Measurements from ENCODE around the gene LAD1. TPM values are rescaled to one million over a fixed set of nuclear protein-coding genes. Genes with fewer than 3 reads are reported as not detected.

LAD1 gene
- total and polyA plus RNA-seq, 8 donors: 11.5 to 37.6 (median 12.0) TPM

- H3K27me3 ChIP-seq: no peaks in the 10 kb centered on the region
- no peaks in the 10 kb centered on the region for H3K9me3 ChIP-seq
- H3K36me3 ChIP-seq: no peaks in the 10 kb centered on the region
- ATAC-seq: no peak
- peaks cover 0 to 4% of the 10 kb centered on the region in 2 donors for H3K4me1 ChIP-seq
- no peak for DNase-seq
- TF ChIP-seq, protein P1, sequence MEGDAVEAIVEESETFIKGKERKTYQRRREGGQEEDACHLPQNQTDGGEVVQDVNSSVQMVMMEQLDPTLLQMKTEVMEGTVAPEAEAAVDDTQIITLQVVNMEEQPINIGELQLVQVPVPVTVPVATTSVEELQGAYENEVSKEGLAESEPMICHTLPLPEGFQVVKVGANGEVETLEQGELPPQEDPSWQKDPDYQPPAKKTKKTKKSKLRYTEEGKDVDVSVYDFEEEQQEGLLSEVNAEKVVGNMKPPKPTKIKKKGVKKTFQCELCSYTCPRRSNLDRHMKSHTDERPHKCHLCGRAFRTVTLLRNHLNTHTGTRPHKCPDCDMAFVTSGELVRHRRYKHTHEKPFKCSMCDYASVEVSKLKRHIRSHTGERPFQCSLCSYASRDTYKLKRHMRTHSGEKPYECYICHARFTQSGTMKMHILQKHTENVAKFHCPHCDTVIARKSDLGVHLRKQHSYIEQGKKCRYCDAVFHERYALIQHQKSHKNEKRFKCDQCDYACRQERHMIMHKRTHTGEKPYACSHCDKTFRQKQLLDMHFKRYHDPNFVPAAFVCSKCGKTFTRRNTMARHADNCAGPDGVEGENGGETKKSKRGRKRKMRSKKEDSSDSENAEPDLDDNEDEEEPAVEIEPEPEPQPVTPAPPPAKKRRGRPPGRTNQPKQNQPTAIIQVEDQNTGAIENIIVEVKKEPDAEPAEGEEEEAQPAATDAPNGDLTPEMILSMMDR (IDR thresholded peaks at IDR 0.05): no peak
- intact Hi-C loops (cut with DNase I): no loop called here
- H3K27ac ChIP-seq: no peak overlapping the region
- no peak overlapping the region for H3K4me3 ChIP-seq
Measured at GRCh38 chr1:201430776-201431175, 31.7 kb upstream of the LAD1 start.

DNA sequence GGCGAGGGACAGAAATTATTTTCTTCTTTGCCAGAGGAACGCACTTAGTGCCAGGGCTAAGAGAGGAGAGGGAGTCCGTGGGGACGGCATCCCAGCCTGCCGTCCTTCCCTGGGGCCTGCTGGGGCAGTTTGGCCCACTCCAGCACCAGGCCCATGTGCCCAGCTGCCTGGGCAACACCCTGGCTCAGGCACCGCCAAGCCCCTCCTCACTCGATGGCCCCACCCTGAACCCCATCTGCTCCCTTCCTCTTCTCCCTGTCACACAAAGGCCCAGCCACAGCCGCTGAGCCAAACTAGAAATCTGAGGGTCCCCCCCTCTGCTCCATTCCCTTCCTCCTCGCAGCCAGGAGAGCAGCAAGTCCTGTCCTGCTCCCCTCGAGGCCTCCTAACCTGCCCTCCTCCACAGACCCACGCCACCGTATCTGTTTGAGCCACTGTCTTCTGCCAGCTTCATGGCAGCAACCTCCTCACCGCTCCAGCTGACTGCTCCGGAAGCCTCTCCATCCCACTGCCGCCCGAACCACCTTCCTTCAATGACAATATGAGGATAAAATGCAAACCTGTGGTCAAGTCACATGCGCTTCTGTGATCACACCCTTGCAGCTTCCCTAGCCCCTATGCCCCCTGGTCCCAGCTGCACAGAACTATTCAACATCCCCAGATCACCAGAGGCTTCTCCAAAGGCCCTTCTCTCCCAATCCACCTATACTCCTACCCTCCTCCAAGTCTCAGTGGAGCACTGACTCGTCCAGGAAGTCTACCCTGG, 30.8 kb upstream of the LAD1 start:
- no peaks in the 10 kb centered on the region for H3K9me3 ChIP-seq
- H3K27ac ChIP-seq: no peak overlapping the region
- DNase-seq: no peak
- H3K4me3 ChIP-seq: no peak overlapping the region
- intact Hi-C loops (cut with DNase I): no loop called here
- H3K36me3 ChIP-seq: no peaks in the 10 kb centered on the region
- TF ChIP-seq, protein P1 (IDR thresholded peaks at IDR 0.05): no peak
- no peak for ATAC-seq
- H3K27me3 ChIP-seq: no peaks in the 10 kb centered on the region
- H3K4me1 ChIP-seq: no peaks in the 10 kb centered on the region

DNA sequence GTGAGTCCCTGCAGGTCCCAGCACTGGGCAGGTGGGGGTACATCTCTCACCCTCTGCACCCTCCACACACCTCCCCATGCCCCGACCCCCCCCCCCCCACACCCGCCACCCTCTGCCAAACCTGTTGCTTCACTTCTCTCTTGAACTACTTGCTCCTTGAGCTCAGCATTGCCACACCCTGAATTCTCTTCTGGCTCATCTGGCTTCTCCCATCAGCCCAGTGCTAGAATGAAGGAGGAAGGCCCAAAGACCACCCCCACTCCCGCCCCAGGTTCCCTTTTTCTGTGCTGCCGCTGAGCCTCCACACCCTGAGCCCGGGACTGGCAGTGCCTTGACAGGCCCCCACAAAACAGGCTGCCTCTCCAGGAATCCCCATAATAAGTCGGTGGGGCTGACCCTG, 28.8 kb upstream of the LAD1 start:
- H3K9me3 ChIP-seq: no peaks in the 10 kb centered on the region

DNA sequence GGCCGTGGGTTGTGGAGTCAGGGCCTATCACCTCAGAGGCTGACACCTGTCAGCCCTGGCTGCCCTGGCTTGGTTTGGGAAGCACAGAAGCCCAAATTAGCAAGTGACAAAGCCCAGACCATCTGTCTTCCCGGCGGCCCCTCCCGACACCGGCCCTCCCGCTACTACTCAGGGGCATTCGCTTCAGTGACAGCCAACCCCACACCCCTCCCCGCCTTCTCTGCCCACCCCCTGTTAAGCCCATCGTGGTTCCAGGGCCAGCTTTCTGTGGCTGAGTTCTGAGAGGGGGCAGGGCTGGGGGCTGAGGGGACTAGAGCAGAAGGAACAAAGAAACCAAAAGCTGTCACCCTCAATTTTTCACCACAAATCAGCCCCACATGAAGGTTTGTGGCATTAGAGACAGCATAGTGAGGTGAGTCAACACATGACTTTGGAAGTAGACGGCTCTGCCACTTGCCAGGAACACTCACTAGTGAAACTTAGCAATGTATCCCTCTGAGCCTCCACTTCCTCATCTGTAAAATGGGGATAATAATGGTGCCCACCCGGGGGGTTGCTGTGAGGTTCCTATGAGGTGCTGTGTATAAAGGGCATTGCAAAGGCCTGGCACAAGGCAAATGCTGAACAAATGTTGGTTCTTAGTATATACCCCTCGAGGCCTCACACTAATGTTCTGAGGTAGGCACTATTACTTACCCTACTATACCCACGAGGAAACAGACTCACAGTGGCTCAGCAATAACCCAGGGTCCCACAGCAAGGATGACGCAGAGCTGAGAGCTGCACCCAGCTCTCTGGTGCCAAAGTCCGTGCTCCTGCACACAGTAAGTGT, 27.6 kb upstream of the LAD1 start:
- Histone ChIP-seq H3K9me3 (no peaks in the 10 kb centered on the region), H3K4me1 (no peaks in the 10 kb centered on the region), H3K27ac (no peak overlapping the region), H3K36me3 (no peaks in the 10 kb centered on the region), H3K27me3 (no peaks in the 10 kb centered on the region), H3K4me3 (no peak overlapping the region)
- intact Hi-C loops (cut with DNase I): no loop called here
- ATAC-seq: no peak
- TF ChIP-seq, protein P1 (IDR thresholded peaks at IDR 0.05): no peak
- no peak for DNase-seq

More for the DNA sequence above, 28.8 kb upstream of the LAD1 start:
- ATAC-seq (peak; percentile 20), DNase-seq (no peak)
- H3K27ac ChIP-seq: no peak overlapping the region
- H3K36me3 ChIP-seq: no peaks in the 10 kb centered on the region
- H3K4me3 ChIP-seq: no peak overlapping the region
- TF ChIP-seq, protein P1 (IDR thresholded peaks at IDR 0.05): no peak
- intact Hi-C loops (cut with DNase I): no loop called here
- no peaks in the 10 kb centered on the region for H3K4me1 ChIP-seq
- H3K27me3 ChIP-seq: no peaks in the 10 kb centered on the region

DNA sequence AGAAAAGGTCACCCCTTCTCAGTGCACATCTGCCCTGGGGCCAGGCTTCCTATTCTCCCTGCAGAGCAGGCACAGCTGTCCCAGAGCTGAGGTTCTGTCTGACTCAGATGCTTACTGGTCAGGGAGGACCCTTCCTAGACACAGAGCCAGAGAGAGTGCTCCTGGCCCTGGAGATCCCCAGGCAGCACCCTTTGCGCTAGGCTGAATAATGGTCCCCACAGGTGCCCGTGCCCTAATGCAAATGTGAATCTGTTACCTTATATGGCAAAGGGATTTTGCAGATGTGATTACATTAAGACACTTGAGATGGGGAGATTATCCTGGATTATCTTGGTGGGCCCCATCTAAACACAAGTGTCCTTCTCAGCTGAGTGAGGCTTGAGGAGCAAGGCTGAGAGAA, 25.0 kb upstream of the LAD1 start:
- no peak for ATAC-seq

More for the DNA sequence above, 25.0 kb upstream of the LAD1 start:
- Histone ChIP-seq H3K27ac (no peak overlapping the region), H3K9me3 (no peaks in the 10 kb centered on the region), H3K27me3 (no peaks in the 10 kb centered on the region), H3K36me3 (no peaks in the 10 kb centered on the region), H3K4me3 (no peak overlapping the region), H3K4me1 (no peaks in the 10 kb centered on the region)
- DNase-seq: no peak
- intact Hi-C loops (cut with DNase I): no loop called here
- TF ChIP-seq, protein P1 (IDR thresholded peaks at IDR 0.05): no peak

All from left lung (tissue), 10 donors.